Right lobe of liver (tissue), 4 donors: ENCODE measurements around the gene ERBIN.

ENCODE experiments used
- CTCF ChIP-seq, 4 donors: fragments of 200-600 bp in 3 of 4; fragments of 450-650 bp in 1 of 4; IDR thresholded peaks; one replicate each; pipeline versions ENCODE4 v1.5.1 to v1.8.0; 2016 to 2022; ENCODE audit warnings: antibody characterized with exemption in 4 of 4, mild to moderate bottlenecking in 2 of 4
- POLR2A ChIP-seq: fragments of 450-650 bp; IDR thresholded peaks from one replicate; pipeline ENCODE4 v1.6.1; 2017; ENCODE audit warnings: antibody characterized with exemption, mild to moderate bottlenecking
- donor health status: DM: no; HTN: no; CAD: no.
- donor health status: DM: no; HTN: no; CAD: no.
- donor health status: DM: no; HTN: yes; CAD: no.

- TF ChIP-seq CTCF (IDR thresholded peaks at IDR 0.05) (peak; percentile 24 to 46 (median 34)), POLR2A (peak; percentile 89)
Observed at GRCh38 chr5:65925601-65926275, 637 bp upstream of the ERBIN start.
